Measurements from ENCODE around the gene FAM209B. TPM values are rescaled to one million over a fixed set of nuclear protein-coding genes. Genes with fewer than 3 reads are reported as not detected.
"Not testable (repeated sequence)": the region's sequence is repeated elsewhere in the genome, so short reads cannot be mapped to it uniquely, and the experiment has no call there.

FAM209B gene, protein sequence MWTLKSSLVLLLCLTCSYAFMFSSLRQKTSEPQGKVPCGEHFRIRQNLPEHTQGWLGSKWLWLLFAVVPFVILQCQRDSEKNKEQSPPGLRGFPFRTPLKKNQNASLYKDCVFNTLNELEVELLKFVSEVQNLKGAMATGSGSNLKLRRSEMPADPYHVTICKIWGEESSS
- total RNA-seq (2014; rRNA removed; shearing (Covaris generic)) (not detected in 2 replicates), polyA plus RNA-seq (2016; fragmentation: Nextera tagmentation; extraction: Ambion mirVana) (not detected in 2 replicates)

DNA sequence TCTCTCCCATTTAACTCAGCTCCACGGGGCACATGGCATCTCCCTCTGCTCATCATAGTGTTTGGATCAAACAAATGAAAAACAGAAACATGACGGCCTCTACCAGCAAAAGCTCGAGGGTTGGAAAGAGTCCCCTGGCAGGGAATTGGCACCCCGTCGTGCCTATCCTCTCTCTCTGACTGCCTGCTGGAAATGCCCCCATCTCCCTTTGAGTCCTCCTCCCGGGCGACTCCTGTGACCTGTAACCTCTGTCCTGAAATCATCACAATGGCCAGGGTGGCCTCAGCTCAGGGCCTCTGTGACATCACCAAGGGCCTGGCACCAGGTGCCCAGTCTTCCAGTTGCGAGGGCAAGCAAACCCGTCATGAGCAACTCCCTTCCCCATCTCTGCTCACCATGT, at the start of gene FAM209B:
Gene FAM209B, plus strand, starts transcription at position 301 of the 400 bp plus-strand sequence. Its CDS starts 96 bp downstream, at position 397.
- H3K36me3 ChIP-seq (ENCODE audit: low read depth); H4K20me1 ChIP-seq (ENCODE audit: insufficient read depth); in situ Hi-C loops (cut with MboI); H3K4me2 ChIP-seq (ENCODE audit: unreplicated experiment); H3K27me3 ChIP-seq (replicated peaks; ENCODE audit: insufficient read depth); H2AFZ ChIP-seq; H3K79me2 ChIP-seq (ENCODE audit: insufficient read depth); H3K9me2 ChIP-seq (ENCODE audit: insufficient read depth); H3K9me3 ChIP-seq (ENCODE audit: low read depth); H3K4me1 ChIP-seq (ENCODE audit: insufficient read depth); H3F3A ChIP-seq (ENCODE audit: insufficient read depth); H3K4me3 ChIP-seq; H3K9ac ChIP-seq; DNase-seq; H3K27ac ChIP-seq: not testable (repeated sequence)
- WGBS, 2 experiments (ENCODE audit: low coverage in 1 of 2, low lambda C conversion rate in 2 of 2, missing lambda C conversion rate in 2 of 2) = 71 to 76% methylated on average over 9 of the region's 9 CpGs

DNA sequence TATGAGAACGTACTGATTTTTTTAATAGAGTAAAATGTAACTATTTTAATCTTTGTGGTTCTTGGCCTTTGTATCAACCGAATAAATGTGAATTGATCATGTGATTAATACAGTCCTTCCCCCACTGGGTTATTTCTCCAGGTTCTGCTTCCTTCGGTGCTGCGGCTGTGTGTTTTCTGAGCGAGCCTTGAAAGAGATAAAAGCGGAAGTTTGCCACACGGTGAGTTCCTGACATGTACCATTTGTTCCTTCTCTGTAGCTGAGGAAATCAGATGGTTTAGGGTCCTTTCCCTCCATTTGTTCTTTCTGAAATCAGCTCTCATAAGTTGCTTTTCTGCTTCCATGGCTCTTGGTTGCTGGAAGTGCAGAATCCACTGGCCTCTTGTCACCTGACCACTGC, 49.1 kb upstream of the FAM209B start:
- H3K9me3 ChIP-seq (ENCODE audit: low read depth) = no peaks in the 10 kb centered on the region
- TF ChIP-seq EZH2phosphoT487 (IDR thresholded peaks at IDR 0.05; ENCODE audit: insufficient read depth, low read depth) = no peak
- no peak for TF ChIP-seq EZH2 (IDR thresholded peaks at IDR 0.05; ENCODE audit: insufficient read depth, poor library complexity, severe bottlenecking)
- no peak overlapping the region for H3K4me3 ChIP-seq
- H3K4me1 ChIP-seq (ENCODE audit: insufficient read depth) = no peaks in the 10 kb centered on the region
- no peaks in the 10 kb centered on the region for H3F3A ChIP-seq (ENCODE audit: insufficient read depth)
- H3K4me2 ChIP-seq (ENCODE audit: unreplicated experiment) = no peak overlapping the region
- H3K36me3 ChIP-seq (ENCODE audit: low read depth) = peaks cover 64% of the 10 kb centered on the region
- no peaks in the 10 kb centered on the region for H3K9me2 ChIP-seq (ENCODE audit: insufficient read depth)
- H3K9ac ChIP-seq = no peak overlapping the region
- no peak overlapping the region for H3K27ac ChIP-seq
- no peak for DNase-seq
- H4K20me1 ChIP-seq (ENCODE audit: insufficient read depth) = no peaks in the 10 kb centered on the region
- no peak overlapping the region for H2AFZ ChIP-seq
- WGBS, 2 experiments (ENCODE audit: low coverage in 1 of 2, low lambda C conversion rate in 2 of 2, missing lambda C conversion rate in 2 of 2) = 86 to 87% methylated on average over 7 of the region's 7 CpGs
- peaks cover 100% of the 10 kb centered on the region for H3K79me2 ChIP-seq (ENCODE audit: insufficient read depth)
- no peaks in the 10 kb centered on the region for H3K27me3 ChIP-seq (replicated peaks; ENCODE audit: insufficient read depth)
- in situ Hi-C loops (cut with MboI) = no loop called here

DNA sequence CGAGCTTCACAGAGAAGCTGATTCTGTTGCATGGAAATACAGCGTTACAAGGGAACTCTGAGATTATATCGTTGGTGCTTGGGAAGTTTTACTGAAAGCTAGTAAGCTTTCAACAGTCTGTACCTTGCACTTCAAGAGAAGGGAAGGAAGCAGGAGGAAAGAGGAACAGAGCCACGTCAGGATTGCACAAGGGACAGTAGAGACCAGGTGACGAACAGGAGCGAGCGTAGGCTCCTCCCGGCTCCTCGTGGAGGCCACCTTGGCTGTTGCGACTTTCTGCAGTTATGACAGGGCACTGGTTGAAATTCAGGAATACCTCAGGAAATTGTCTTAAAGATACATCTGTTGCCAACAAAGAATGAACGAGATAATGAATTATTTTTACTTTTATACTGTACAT, 45.8 kb upstream of the FAM209B start:
- no peak for DNase-seq
- no peak overlapping the region for H3K9ac ChIP-seq
- H3F3A ChIP-seq (ENCODE audit: insufficient read depth) = no peaks in the 10 kb centered on the region
- H3K27me3 ChIP-seq (replicated peaks; ENCODE audit: insufficient read depth) = no peaks in the 10 kb centered on the region
- H4K20me1 ChIP-seq (ENCODE audit: insufficient read depth) = no peaks in the 10 kb centered on the region
- H2AFZ ChIP-seq = no peak overlapping the region
- peaks cover 52% of the 10 kb centered on the region for H3K36me3 ChIP-seq (ENCODE audit: low read depth)
- H3K4me2 ChIP-seq (ENCODE audit: unreplicated experiment) = no peak overlapping the region
- H3K9me3 ChIP-seq (ENCODE audit: low read depth) = no peaks in the 10 kb centered on the region
- H3K79me2 ChIP-seq (ENCODE audit: insufficient read depth) = peaks cover 100% of the 10 kb centered on the region
- no peaks in the 10 kb centered on the region for H3K9me2 ChIP-seq (ENCODE audit: insufficient read depth)
- TF ChIP-seq EZH2phosphoT487 (IDR thresholded peaks at IDR 0.05; ENCODE audit: insufficient read depth, low read depth) = no peak
- no peak for TF ChIP-seq EZH2 (IDR thresholded peaks at IDR 0.05; ENCODE audit: insufficient read depth, poor library complexity, severe bottlenecking)
- no peaks in the 10 kb centered on the region for H3K4me1 ChIP-seq (ENCODE audit: insufficient read depth)
- 97% methylated on average over 11 of the region's 11 CpGs for WGBS, 2 experiments (ENCODE audit: low coverage in 1 of 2, low lambda C conversion rate in 2 of 2, missing lambda C conversion rate in 2 of 2)
- H3K27ac ChIP-seq = no peak overlapping the region
- in situ Hi-C loops (cut with MboI) = no loop called here
- H3K4me3 ChIP-seq = no peak overlapping the region

DNA sequence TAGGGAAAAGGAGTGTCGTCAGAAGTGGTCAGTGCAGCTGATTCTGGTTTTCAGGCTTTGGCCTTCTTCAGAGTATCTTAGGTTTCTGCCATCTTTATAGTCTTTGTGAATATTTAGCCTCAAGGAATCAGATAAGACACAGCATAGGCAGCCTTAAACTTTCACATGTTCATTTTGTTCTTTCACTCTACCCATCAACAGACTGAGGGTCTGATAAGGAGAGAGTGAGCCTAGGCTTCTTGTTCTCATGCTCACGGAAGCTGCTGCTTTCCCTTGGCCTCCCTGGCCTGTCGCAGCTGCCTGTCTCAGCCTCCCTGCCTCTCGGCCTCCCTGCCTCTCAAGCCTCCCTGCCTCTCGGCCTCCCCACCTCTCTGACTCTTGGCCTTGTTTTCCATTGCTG, 44.5 kb upstream of the FAM209B start:
- in situ Hi-C loops (cut with MboI) = no loop called here
- Histone ChIP-seq H3K27me3 (replicated peaks; ENCODE audit: insufficient read depth) (no peaks in the 10 kb centered on the region), H3K79me2 (ENCODE audit: insufficient read depth) (peaks cover 99% of the 10 kb centered on the region), H3K9me3 (ENCODE audit: low read depth) (no peaks in the 10 kb centered on the region), H3K9me2 (ENCODE audit: insufficient read depth) (no peaks in the 10 kb centered on the region), H4K20me1 (ENCODE audit: insufficient read depth) (no peaks in the 10 kb centered on the region), H3K9ac (no peak overlapping the region), H3K4me3 (no peak overlapping the region), H2AFZ (no peak overlapping the region), H3K4me1 (ENCODE audit: insufficient read depth) (no peaks in the 10 kb centered on the region), H3K27ac (no peak overlapping the region), H3K4me2 (ENCODE audit: unreplicated experiment) (no peak overlapping the region), H3F3A (ENCODE audit: insufficient read depth) (no peaks in the 10 kb centered on the region), H3K36me3 (ENCODE audit: low read depth) (peaks cover 47% of the 10 kb centered on the region; the same call in 1 of the 2 replicates)
- WGBS, 2 experiments (ENCODE audit: low coverage in 1 of 2, low lambda C conversion rate in 2 of 2, missing lambda C conversion rate in 2 of 2) = 88 to 93% methylated on average over 5 of the region's 5 CpGs
- no peak for DNase-seq
- no peak for TF ChIP-seq EZH2phosphoT487 (IDR thresholded peaks at IDR 0.05; ENCODE audit: insufficient read depth, low read depth)
- TF ChIP-seq EZH2 (IDR thresholded peaks at IDR 0.05; ENCODE audit: insufficient read depth, poor library complexity, severe bottlenecking) = no peak

DNA sequence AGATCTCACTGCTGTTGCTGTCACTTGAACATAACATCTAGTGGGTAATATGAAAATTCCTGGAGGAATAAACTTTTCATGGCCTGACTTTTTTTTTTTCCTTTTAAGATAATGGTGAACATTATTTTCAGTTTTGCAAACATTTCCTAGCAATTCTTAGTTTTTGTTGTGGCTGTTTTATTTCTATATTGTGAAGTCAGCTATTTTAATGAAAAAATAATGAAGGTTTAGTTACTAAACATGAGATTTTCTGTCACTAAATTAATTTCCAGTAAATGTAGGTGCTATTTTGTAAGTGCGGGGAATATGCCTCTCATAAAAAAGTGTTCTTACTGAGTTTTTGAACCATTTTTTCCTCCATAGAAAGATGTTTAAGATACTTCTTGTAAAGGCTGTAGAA, 31.9 kb upstream of the FAM209B start:
- Histone ChIP-seq H3K4me2 (ENCODE audit: unreplicated experiment) (no peak overlapping the region), H3K4me1 (ENCODE audit: insufficient read depth) (no peaks in the 10 kb centered on the region), H3K9me3 (ENCODE audit: low read depth) (no peaks in the 10 kb centered on the region), H3K9me2 (ENCODE audit: insufficient read depth) (no peaks in the 10 kb centered on the region), H4K20me1 (ENCODE audit: insufficient read depth) (no peaks in the 10 kb centered on the region; the same call in 1 of the 2 replicates), H3K36me3 (ENCODE audit: low read depth) (peaks cover 37% of the 10 kb centered on the region), H3K4me3 (no peak overlapping the region), H3K9ac (no peak overlapping the region), H3K27me3 (replicated peaks; ENCODE audit: insufficient read depth) (no peaks in the 10 kb centered on the region), H3K27ac (no peak overlapping the region), H3F3A (ENCODE audit: insufficient read depth) (no peaks in the 10 kb centered on the region), H3K79me2 (ENCODE audit: insufficient read depth) (peaks cover 96% of the 10 kb centered on the region), H2AFZ (no peak overlapping the region)
- in situ Hi-C loops (cut with MboI) = no loop called here
- DNase-seq = no peak
- TF ChIP-seq EZH2phosphoT487 (IDR thresholded peaks at IDR 0.05; ENCODE audit: insufficient read depth, low read depth) = no peak
- no peak for TF ChIP-seq EZH2 (IDR thresholded peaks at IDR 0.05; ENCODE audit: insufficient read depth, poor library complexity, severe bottlenecking)
- 90 to 95% methylated on average over 1 of the region's 1 CpG for WGBS, 2 experiments (ENCODE audit: low coverage in 1 of 2, low lambda C conversion rate in 2 of 2, missing lambda C conversion rate in 2 of 2)
